Tibial nerve (tissue), 4 donors: Measurements from ENCODE around the gene SPRYD7.

Experiments used
- CTCF ChIP-seq, 5 experiments: fragments of 200-600 bp in 3 of 5; fragments of 450-650 bp in 2 of 5; sonication (generic) in 3 of 5; IDR thresholded peaks; one replicate each; pipeline ENCODE4 v1.5.1; 2016 to 2019; ENCODE audit warnings: antibody characterized with exemption in 5 of 5, mild to moderate bottlenecking in 3 of 5, moderate library complexity in 2 of 5
- EP300 ChIP-seq, 2 donors: sonication (generic); formaldehyde crosslinking; IDR thresholded peaks; one replicate each; pipeline ENCODE4 v1.6.1; 2017; ENCODE audit warnings: antibody characterized with exemption in 2 of 2, mild to moderate bottlenecking in 1 of 2
- POLR2A ChIP-seq, 2 donors: fragments of 450-650 bp; IDR thresholded peaks; one replicate each; pipeline ENCODE4 v1.6.1; 2017; ENCODE audit warnings: antibody characterized with exemption in 2 of 2, mild to moderate bottlenecking in 2 of 2, moderate library complexity in 2 of 2

- TF ChIP-seq POLR2A (IDR thresholded peaks at IDR 0.05) (no peak), CTCF (IDR thresholded peaks at IDR 0.05) (no peak), EP300 (IDR thresholded peaks at IDR 0.05) (no peak)
Observed at GRCh38 chr13:49874430-49874829, 61.7 kb downstream of the SPRYD7 start.
